Activated T-helper 1 cell treated with Interleukin-2 at 50 U/mL for 16 hours (primary cell): ENCODE measurements around the gene GCNA.
"Not testable (repeated sequence)": the region's sequence is repeated elsewhere in the genome, so short reads cannot be mapped to it uniquely, and the experiment has no call there.

ENCODE experiments used
- DNase-seq: peaks from one replicate; pipeline ENCODE4 v3.0.0-alpha.2; 2020; ENCODE audit warnings: low read depth

The GCNA gene

DNA sequence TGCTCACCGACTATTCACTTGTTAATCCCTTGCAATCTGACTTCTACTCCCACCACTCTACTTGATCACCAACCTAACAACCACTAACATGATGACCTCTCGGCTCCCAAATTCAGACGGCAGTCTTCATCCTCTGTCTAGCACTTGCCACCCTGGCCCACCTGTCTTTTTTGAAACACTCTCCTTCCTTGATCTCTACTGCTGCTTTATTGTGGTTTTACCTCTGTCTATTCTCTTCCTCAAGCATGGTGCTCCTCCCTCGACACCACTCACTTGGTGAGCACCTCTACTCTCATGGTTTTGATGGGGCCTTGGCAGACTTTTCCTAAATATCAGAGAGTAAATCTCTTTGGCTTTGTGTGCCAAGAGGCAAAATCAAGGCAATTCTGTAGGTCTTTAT is 61.8 kb downstream of the GCNA start:
- DNase-seq, result no peak

- DNase-seq, result not testable (repeated sequence)
Measured at GRCh38 chrX:71644406-71644805, 66.2 kb downstream of the GCNA start.

- DNase-seq, result no peak
Measured at GRCh38 chrX:71650333-71650969, 72.2 kb downstream of the GCNA start.

DNA sequence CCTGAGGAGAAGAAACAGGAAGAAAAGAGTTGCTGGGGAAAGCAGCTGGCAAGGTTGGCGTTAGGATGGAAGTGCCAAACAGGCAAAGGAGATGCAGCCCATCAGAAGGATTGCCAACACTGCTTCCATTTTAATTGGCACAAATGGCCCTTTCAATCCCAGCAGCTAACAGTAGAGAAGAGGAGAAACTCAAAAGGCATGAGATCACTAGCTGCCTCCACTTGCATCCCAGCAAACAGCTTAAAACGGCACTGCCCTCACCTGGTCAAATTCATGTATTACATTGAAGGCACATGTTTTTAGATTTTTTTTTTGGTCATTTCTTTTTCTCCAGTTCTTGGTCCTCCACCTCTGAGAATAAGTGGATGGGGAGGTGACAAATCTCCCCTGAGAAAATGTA is 74.2 kb downstream of the GCNA start:
- DNase-seq, result no peak

GRCh38 chrX:71653344-71653743 is 75.1 kb downstream of the GCNA start:
- no peak for DNase-seq

GRCh38 chrX:71657267-71657666 is 79.0 kb downstream of the GCNA start:
- DNase-seq, result no peak

DNA sequence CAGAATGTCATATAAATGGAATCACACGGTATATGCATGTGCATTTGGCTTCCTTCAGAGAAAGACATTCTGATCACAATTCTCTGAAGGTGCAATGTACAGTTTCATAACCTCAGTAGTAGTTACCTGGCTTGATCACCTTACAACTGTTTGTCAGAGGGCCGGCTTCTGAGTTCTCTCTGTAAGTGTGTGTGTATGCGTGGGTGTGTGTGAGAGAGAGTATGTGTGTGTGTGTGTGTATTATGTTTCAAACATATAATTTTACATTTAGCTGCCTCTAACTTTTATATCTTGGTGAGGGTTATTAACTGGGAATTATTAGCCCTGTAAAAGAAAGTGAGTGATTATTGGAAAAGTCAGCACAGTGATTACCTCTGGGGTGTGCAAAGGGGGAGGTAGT is 81.1 kb downstream of the GCNA start:
- DNase-seq, result no peak

- DNase-seq, result no peak
Measured at GRCh38 chrX:71659959-71660358, 81.7 kb downstream of the GCNA start.

- DNase-seq, result no peak
Measured at GRCh38 chrX:71660562-71661416, 82.6 kb downstream of the GCNA start.

DNA sequence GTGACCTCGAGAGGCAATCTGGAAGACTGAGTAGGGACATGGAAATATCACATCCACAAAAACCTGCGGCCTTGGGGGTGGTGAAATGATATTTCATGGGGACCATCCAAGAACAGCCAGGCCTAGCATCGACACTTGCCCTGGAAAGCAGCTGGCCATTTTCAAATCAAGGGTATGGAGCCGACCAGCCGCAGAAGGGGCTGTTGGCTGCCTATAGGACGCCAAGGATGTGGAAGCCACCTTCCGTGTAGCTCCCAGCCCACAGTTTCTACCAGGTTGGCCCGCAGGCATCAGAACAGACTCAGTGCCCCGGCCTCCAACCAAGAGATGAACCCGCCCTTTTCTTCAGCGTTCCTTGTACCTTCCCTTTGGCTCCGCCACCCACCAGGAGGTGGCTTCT is 83.7 kb downstream of the GCNA start:
- DNase-seq, result no peak

DNA sequence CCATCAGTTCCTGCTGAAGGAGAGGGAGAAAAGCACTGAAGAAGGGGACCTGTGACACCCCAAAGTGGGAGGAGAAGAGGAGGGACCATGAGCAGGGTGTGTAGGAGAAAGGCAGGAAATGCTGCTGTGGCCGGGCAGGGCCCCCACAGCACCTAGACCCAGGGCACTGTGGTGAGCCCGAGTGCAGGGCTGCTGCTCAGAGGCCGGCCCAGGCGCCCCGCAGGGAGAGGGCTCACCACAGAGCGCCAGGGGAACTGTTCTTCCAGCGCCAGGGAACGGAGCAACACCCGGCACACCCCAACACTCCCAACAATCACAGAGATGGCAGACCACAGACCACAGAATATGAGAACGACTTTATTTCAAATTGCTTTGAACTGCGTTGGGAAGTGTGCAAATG is 84.4 kb downstream of the GCNA start:
- DNase-seq, result not testable (repeated sequence)
